Activated T-helper 2 cell treated with anti-CD3 and anti-CD28 coated beads, Interferon-gamma antibody, Interleukin-2, Interleukin-4, amounts not matched to agents 10 μg/mL and 5 μg/mL and 100 μg/mL, durations not matched to agents 14 hours and 24 hours and 36 hours (primary cell): Measurements from ENCODE around the gene DISC1. TPM values are rescaled to one million over a fixed set of nuclear protein-coding genes. Genes with fewer than 3 reads are reported as not detected.
"Not testable (repeated sequence)": the region's sequence is repeated elsewhere in the genome, so short reads cannot be mapped to it uniquely, and the experiment has no call there.

Source experiments
- DNase-seq: peaks from one replicate; pipeline ENCODE4 v3.0.0; 2021; ENCODE audit warnings: low spot score
- H3K27ac Mint-ChIP-seq: one replicate; pipeline ENCODE4 v1.8.0; 2021; ENCODE audit warnings: mixed read lengths
- H3K27me3 Mint-ChIP-seq: one replicate; pipeline ENCODE4 v1.8.0; 2021; ENCODE audit warnings: low read depth, mixed read lengths
- H3K36me3 Mint-ChIP-seq: one replicate; pipeline ENCODE4 v1.8.0; 2021; ENCODE audit warnings: low read depth, mixed read lengths
- H3K4me1 Mint-ChIP-seq: one replicate; pipeline ENCODE4 v1.8.0; 2021; ENCODE audit warnings: low read depth, mixed read lengths
- H3K4me3 Mint-ChIP-seq: one replicate; pipeline ENCODE4 v1.8.0; 2021; ENCODE audit warnings: low read depth, mild to moderate bottlenecking, moderate library complexity, mixed read lengths
- H3K9me3 Mint-ChIP-seq: one replicate; pipeline ENCODE4 v1.8.0; 2021; ENCODE audit warnings: mixed read lengths
- intact Hi-C: fragments of 100-400 bp; cut with micrococcal nuclease; formaldehyde crosslinking; loops from one replicate; pipeline ENCODE4 v1.15.1; 2023
- total RNA-seq: library from RNA; stranded (reverse); gene quantifications from 2 replicates; pipeline ENCODE4 v1.2.3, GENCODE V29; 2022

The DISC1 gene
- total RNA-seq, 1 donor from 2014 or later = 1.5 TPM

GRCh38 chr1:231748760-231749415, 122.3 kb downstream of the DISC1 start:
- Mint-ChIP-seq H3K27ac (no peak overlapping the region), H3K4me1 (no peaks in the 10 kb centered on the region), H3K4me3 (no peak overlapping the region), H3K9me3 (no peaks in the 10 kb centered on the region), H3K36me3 (peaks cover 8% of the 10 kb centered on the region), H3K27me3 (peaks cover 2% of the 10 kb centered on the region)
- no peak for DNase-seq
- intact Hi-C loops = no loop called here

- intact Hi-C loops = no loop called here
- H3K9me3 Mint-ChIP-seq = peaks cover 3% of the 10 kb centered on the region
- no peak overlapping the region for H3K4me3 Mint-ChIP-seq
- no peaks in the 10 kb centered on the region for H3K4me1 Mint-ChIP-seq
- peaks cover 2% of the 10 kb centered on the region for H3K27me3 Mint-ChIP-seq
- H3K36me3 Mint-ChIP-seq = peaks cover 8% of the 10 kb centered on the region
- DNase-seq = no peak
- no peak overlapping the region for H3K27ac Mint-ChIP-seq
These were observed 123.7 kb downstream of the DISC1 start for GRCh38 chr1:231750296-231750695.

GRCh38 chr1:231750818-231751362, 124.3 kb downstream of the DISC1 start:
- DNase-seq = no peak
- Mint-ChIP-seq H3K4me1 (no peaks in the 10 kb centered on the region), H3K27ac (no peak overlapping the region), H3K4me3 (no peak overlapping the region), H3K27me3 (peaks cover 2% of the 10 kb centered on the region), H3K9me3 (peaks cover 3% of the 10 kb centered on the region), H3K36me3 (peaks cover 8% of the 10 kb centered on the region)
- intact Hi-C loops = no loop called here

- Mint-ChIP-seq H3K4me3 (no peak overlapping the region), H3K4me1 (no peaks in the 10 kb centered on the region), H3K9me3 (peaks cover 3% of the 10 kb centered on the region), H3K27ac (no peak overlapping the region), H3K27me3 (peaks cover 2% of the 10 kb centered on the region), H3K36me3 (peaks cover 8% of the 10 kb centered on the region)
- no peak for DNase-seq
- intact Hi-C loops = no loop called here
These were observed 124.8 kb downstream of the DISC1 start for GRCh38 chr1:231751415-231751814.

GRCh38 chr1:231753313-231753712, 126.7 kb downstream of the DISC1 start:
- Mint-ChIP-seq H3K36me3 (peaks cover 8% of the 10 kb centered on the region), H3K27ac (no peak overlapping the region), H3K9me3 (peaks cover 3% of the 10 kb centered on the region), H3K27me3 (no peaks in the 10 kb centered on the region), H3K4me1 (no peaks in the 10 kb centered on the region), H3K4me3 (no peak overlapping the region)
- intact Hi-C loops = no loop called here
- DNase-seq = no peak

GRCh38 chr1:231757101-231757404, 130.5 kb downstream of the DISC1 start:
- DNase-seq = no peak
- Mint-ChIP-seq H3K9me3 (peaks cover 3% of the 10 kb centered on the region), H3K4me3 (no peak overlapping the region), H3K27ac (no peak overlapping the region), H3K27me3 (no peaks in the 10 kb centered on the region), H3K36me3 (peaks cover 5% of the 10 kb centered on the region), H3K4me1 (no peaks in the 10 kb centered on the region)
- intact Hi-C loops = no loop called here

- H3K27ac Mint-ChIP-seq = no peak overlapping the region
- DNase-seq = no peak
- no peak overlapping the region for H3K4me3 Mint-ChIP-seq
- intact Hi-C loops = no loop called here
- peaks cover 3% of the 10 kb centered on the region for H3K9me3 Mint-ChIP-seq
- H3K4me1 Mint-ChIP-seq = no peaks in the 10 kb centered on the region
- no peaks in the 10 kb centered on the region for H3K27me3 Mint-ChIP-seq
- peaks cover 2% of the 10 kb centered on the region for H3K36me3 Mint-ChIP-seq
These were observed 131.2 kb downstream of the DISC1 start for GRCh38 chr1:231757759-231758158.

GRCh38 chr1:231761252-231761651, 134.7 kb downstream of the DISC1 start:
- intact Hi-C loops = no loop called here
- Mint-ChIP-seq H3K36me3 (no peaks in the 10 kb centered on the region), H3K9me3 (no peaks in the 10 kb centered on the region), H3K4me3 (no peak overlapping the region), H3K4me1 (no peaks in the 10 kb centered on the region), H3K27me3 (no peaks in the 10 kb centered on the region), H3K27ac (no peak overlapping the region)
- no peak for DNase-seq

- H3K27me3 Mint-ChIP-seq = no peaks in the 10 kb centered on the region
- H3K9me3 Mint-ChIP-seq = no peaks in the 10 kb centered on the region
- no peak overlapping the region for H3K27ac Mint-ChIP-seq
- no peak for DNase-seq
- no peak overlapping the region for H3K4me3 Mint-ChIP-seq
- H3K36me3 Mint-ChIP-seq = no peaks in the 10 kb centered on the region
- H3K4me1 Mint-ChIP-seq = no peaks in the 10 kb centered on the region
- intact Hi-C loops = no loop called here
These were observed 135.4 kb downstream of the DISC1 start for GRCh38 chr1:231761747-231762541.

- Mint-ChIP-seq H3K4me1 (no peaks in the 10 kb centered on the region), H3K27ac (no peak overlapping the region), H3K4me3 (no peak overlapping the region), H3K27me3 (no peaks in the 10 kb centered on the region), H3K36me3 (no peaks in the 10 kb centered on the region), H3K9me3 (no peaks in the 10 kb centered on the region)
- intact Hi-C loops = no loop called here
- DNase-seq = no peak
These were observed 136.9 kb downstream of the DISC1 start for GRCh38 chr1:231763456-231763855.

- H3K27me3 Mint-ChIP-seq, intact Hi-C loops, H3K4me3 Mint-ChIP-seq, DNase-seq, H3K27ac Mint-ChIP-seq, H3K9me3 Mint-ChIP-seq, H3K36me3 Mint-ChIP-seq, H3K4me1 Mint-ChIP-seq: not testable (repeated sequence)
These were observed 139.2 kb downstream of the DISC1 start for GRCh38 chr1:231765825-231766224.

- Mint-ChIP-seq H3K4me3 (no peak overlapping the region), H3K27ac (no peak overlapping the region), H3K27me3 (no peaks in the 10 kb centered on the region), H3K4me1 (no peaks in the 10 kb centered on the region), H3K36me3 (no peaks in the 10 kb centered on the region), H3K9me3 (no peaks in the 10 kb centered on the region)
- no peak for DNase-seq
- intact Hi-C loops = no loop called here
These were observed 140.9 kb downstream of the DISC1 start for GRCh38 chr1:231767471-231767870.

- H3K27me3 Mint-ChIP-seq = no peaks in the 10 kb centered on the region
- no peaks in the 10 kb centered on the region for H3K36me3 Mint-ChIP-seq
- intact Hi-C loops = no loop called here
- H3K9me3 Mint-ChIP-seq = no peaks in the 10 kb centered on the region
- H3K27ac Mint-ChIP-seq = no peak overlapping the region
- H3K4me1 Mint-ChIP-seq = no peaks in the 10 kb centered on the region
- H3K4me3 Mint-ChIP-seq = no peak overlapping the region
- no peak for DNase-seq
These were observed 141.8 kb downstream of the DISC1 start for GRCh38 chr1:231768416-231768815.
